NCI-H187 (cell line): ENCODE data around the gene PTPRM.
A peak's percentile ranks its signal among the peaks of the same experiment; 100 is the strongest.

Source experiments
- DNase-seq, 2 experiments: peaks; one replicate each; lab custom pipeline; 2025; lab: John Stamatoyannopoulos, UW

The PTPRM gene

DNA sequence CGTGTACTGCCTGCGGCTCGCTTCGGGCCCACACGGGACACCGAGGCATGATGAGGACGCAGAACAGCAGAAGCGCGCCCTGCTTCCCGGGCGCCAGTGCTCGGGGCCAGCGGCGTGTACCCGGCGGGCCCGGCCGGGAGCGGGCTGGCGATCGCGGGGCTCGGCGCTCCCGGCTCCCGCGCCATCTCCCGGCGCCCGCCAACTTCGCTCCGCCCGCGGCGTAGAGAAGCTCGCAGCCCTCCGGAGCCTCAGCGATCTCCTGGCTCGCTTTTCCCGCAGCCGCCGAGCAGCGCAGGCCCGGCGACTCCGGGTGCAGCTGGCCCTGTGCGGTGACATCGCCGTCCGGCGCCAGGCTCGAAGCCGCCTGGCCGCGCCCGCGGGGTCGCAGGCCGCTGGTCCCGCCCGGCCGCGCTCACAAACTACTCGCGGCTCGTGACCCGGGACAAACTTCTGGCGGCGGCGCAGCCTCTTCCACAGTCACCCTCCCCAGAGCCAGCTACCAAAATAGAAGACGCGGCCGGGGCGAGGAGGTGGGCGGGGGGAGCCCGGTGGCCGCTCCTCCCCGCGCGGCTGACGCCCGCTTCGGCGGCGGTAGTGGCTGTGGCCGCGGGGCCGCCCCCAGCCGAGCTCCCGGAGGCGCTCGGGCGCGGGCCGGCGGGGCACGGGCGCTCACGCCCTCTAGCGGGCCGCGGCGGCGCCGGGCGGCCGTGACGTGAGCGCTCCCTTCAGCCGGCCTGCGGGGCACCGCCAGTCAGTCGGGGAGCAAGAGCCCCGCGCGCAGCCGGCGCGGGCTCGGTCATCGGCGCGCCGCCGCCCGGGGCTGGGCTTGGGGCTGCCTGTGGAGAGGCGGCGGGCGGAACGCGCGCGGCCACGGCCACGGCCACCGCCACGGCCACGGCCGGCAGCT lies at the start of gene PTPRM:
Gene PTPRM, plus strand, starts transcription at position 750 of the 907 bp plus-strand sequence. CDS start 503 bp downstream, outside the sequence.
- DNase-seq = peak in 1 of 2 experiments; percentile 33

DNA sequence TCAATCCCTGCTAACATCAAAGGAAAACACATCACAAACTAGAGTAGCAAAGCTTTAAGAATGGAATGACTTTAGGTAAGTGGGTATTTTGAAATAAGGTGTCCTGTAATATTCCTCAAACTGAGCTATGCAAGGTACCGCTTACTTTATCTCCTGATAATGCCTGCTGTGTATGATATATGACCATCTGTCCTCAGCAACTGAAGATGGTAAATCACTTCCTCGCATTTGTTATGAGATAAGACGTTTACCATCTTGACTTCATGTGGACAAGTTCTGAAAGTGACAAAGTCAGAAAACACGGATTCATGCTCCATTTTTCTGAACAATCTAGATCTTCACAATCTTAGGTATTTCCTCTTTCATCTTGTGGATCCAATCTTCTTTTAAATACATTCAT lies 49.3 kb upstream of the PTPRM start:
- no peak for DNase-seq

DNA sequence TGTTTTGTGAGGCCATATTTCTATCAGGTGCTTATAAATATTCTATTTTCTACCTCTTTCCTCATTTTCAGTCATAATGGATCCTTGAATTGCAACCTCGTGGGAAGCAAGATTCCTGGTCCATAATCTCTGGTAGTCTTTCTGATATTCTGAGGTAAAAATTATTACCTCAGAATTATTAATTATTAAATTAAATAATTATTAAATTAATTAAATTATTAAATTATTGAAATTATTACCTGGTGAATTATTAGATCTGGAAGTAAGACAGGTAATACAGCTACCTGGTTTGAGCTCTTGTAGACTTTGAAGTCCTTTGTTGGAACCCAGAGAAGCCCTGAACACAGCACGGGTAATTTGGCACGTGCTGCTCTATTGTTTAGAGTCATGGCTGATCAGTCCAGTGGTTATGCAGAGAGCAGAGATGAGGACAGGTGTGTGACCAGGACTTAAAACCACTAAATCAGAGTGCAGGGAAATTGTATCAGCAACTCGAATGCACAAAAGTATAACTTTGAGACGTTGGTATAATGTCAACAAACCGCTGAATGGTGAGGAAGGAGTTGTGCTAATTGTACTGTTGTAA lies 46.8 kb upstream of the PTPRM start:
- DNase-seq = peak; percentile 29 to 69

DNA sequence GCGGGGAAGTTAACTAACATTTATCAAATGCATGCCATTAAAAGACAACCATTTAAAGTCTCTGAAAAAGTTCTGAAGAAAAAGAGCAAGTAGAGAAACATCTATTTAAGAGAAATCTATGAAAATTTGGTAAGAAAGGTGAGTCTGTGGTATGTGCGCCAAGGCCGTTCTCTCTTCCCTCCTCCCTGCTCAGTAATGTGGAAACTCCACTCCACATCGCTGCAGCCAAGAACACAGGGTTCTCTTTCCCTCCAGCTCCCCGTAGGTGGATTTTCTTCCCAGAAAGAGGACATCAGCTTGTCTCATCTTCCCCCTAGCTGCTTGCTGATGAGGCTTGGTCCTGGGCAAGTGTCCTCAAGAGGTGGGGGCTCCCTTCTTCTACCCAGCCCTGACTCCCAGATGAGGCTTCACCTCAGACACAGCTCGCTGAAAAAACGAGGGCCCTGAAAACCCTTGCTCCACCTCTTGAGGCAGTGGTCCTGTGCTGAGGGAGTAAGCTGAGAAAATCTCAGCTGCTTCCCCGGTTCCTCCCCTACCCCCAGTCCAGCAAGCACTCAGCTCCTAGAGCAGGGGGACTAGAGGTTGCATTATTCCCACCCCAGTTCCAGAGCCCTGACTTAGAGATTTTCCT lies 45.8 kb upstream of the PTPRM start:
- DNase-seq = no peak

DNA sequence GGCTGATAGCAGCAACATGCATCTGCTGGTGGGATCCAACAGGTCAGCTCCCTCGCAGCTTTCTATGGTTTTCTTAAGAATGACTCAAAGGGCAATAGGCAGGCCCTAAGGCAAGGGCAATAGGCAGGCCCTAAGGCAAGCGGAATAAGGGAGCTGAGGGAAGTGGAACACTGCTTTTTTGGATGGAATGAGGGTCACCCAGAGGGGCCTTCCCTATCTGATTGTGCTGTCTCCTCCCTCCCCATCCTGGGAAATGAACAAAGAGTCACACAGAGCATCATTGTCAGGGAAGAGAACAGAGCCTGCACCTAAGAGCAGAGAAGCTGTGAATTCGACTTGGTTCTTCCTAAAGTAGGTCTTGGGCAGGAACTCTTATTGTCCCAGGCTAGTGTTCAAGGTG lies 43.3 kb upstream of the PTPRM start:
- DNase-seq = no peak

DNA sequence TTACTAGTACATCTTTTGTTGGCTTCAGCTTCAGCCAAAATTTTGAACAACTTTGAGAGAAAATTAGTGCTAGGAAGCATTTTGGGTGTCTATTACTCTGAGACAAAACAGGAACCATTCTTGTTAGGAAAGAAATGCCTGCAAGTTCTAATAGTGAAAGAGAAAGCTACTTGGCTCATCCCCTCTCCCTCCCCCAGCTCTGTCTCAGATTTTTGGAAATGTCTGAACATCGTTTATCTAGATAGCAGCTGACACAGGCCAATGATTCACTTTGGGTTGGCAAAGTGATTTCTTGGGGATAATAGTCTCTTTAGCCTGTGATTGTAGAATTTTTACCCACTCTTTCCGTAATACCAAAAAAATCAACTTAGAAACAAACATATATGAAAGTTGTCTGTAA lies 42.3 kb upstream of the PTPRM start:
- DNase-seq = no peak

DNA sequence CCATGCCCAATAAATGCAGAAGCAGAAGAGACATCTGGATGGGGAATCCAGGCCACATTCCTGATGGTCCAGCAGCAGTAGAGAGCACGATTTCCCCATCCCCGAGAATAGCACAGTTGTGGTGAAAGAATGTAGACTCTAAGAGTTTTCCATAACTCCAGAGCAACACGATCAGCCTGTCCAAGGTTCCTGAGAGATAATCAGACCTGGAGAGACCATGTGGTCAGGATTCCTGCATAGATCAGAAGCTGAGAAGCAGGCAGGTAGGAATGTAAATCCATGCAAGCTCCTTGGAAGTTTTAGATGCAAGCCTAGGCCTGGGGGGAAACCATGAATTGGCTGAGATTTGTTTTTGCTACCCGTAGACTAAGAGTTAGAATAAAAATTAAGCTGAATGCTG lies 34.2 kb upstream of the PTPRM start:
- DNase-seq = no peak

DNA sequence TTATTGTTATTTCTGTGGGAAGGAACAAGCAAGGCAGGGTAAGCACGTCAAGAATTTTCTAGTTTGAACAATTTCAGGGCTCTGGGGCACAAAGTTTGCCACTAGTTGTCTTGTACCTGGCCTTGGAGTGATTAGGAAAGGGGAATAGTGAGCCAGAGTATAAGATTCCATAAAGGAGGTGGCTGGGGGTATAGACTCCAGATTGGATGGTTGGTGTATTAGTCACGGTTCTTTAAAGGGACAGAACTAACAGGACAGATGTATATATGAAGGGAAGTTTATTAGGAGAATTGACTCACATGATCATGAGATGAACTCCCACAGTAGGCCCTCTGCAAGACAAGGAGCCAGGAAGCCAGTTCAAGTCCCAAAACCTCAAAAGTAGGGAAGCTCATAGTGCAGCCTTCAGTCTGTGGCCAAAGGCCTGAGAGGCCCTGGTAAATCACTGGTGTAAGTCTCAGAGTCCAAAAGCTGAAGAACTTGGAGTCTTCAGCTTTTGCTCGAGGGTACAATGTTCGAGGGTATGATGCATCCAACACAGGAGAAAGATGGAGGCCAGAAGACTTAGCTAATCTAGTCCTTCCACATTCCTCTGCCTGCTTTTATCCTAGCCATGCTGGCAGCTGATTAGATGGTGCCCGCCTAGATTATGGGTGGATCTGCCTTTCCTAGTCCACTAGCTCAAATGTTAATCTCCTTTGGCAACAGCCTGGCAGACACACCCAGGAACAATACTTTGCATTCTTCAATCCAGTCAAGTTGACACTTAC lies 31.5 kb upstream of the PTPRM start:
- no peak for DNase-seq

DNA sequence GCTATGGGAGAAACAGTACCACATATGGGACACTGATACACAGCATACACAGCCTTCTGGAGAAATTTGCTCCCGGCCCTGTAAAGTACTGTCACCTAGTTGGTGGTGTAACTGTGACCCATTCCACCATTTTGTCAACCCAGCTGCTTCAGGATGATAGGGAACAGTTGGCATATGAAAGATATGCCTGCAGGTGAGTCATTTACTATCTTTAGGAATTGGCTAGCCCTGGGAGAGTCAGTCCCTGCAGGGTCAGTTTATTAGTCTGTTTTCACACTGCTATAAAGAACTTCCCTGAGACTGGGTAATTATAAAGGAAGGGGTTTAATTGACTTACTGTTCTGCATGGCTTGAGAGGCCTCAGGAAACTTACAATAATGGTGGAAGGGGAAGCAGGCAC lies 30.0 kb upstream of the PTPRM start:
- DNase-seq = no peak

DNA sequence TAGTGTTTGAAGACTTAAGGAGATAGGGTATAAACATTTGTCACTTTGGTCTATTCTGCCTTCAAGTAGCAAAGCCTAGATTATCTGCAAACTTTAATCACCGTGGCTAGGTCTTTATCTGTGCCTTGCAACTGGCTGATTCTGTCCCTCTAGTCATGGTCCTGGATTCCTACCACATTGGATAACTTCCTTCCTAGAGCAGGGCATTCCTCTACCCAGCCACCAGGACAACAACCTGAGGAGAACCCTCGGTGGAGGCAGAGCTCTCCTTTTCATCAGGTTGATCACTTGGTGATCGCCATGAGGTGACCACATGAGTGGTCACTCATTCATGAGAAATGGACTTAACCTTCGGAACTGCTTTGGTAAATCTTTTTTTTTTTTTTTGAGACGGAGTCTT lies 25.3 kb upstream of the PTPRM start:
- no peak for DNase-seq

DNA sequence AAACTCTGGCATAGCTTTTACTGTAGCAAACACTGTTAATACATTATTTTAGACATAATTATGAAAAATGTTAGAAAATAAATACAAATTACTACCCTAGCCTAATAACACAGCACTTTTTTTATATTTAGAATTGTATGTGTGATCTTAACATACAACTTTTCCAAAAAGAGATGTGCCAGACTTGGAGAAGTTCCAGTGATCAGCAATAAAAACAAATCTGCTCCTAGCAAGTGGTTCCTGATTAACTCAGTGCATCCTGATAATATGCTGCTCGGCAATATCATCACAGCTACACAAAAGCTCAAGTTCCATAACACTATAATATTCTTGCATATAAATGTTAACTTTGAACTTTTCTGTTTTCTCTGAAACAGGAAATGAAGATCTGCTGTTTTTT lies 22.4 kb upstream of the PTPRM start:
- no peak for DNase-seq

DNA sequence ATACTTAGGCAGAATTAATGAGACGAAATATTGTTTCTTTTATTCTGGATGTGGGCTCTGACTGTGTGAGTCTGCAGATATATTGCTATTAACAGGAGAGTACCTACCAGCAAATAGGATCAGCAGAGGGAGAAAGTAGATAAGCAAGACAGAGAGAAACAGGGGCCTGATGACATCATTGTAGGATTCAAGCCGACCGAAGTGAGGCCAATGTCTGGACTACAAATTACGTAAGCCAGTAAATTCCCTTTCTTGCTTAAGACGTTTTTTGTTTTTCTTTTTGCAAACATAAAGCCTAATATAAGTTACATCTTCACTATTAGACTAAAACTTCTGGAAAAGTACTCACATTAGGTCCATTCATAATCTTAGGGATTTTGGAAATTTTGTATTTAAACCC lies 21.4 kb upstream of the PTPRM start:
- no peak for DNase-seq

DNA sequence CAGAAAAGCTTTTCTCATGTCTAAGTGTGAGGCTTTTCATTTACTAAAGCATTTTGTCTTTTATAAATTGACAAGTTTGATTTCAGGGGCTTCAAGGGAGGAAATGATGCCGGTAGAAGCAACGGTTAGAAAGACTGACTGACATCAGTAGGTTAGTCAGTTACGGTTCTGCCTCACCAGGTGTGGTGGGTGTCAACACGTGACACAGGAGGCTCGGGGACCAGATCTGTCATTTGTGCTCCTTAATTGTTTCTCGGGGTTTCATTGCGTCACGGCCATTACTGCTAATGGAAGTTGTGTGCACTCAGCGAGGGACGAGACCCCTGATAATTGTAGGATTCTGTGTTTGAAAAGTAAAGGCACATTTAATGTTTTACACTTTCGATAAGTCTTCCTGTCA lies 18.9 kb upstream of the PTPRM start:
- DNase-seq = no peak

DNA sequence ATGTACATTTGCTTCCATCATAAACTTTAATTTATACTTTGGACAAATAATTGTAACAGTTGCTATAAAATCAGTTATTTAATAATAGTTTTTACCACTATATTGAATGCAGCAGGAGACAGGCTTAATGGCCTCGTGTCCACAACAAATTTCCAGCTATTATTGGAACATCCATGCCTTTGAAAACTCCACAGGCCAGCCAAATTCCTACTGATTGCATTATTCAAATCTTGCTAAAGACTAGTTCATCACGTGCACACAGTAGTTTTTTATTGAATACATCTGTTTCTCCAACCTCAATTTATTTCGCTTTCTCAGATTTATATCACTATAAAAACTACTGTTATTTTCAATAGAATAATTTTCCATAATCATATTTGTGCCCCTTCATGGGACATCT lies 18.4 kb upstream of the PTPRM start:
- no peak for DNase-seq

DNA sequence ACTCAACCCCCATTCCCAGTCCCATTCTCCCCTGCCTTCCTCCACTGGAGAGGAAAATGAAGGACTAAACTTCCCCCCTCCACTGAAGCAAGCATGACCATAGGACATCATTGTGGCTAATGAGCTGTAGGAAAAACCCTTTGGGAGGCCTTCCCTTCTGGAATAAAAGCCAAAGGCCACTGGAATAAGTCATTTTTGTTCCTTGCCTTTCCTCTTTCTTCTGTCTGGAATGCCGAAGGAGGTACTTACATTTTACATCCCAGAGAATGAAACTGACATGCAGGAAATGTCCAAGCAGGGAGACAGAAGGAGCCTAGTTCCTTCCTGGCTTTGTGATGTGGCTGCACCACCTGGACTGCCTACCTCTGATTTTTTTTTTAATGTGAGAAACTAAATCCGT lies 9.1 kb upstream of the PTPRM start:
- no peak for DNase-seq

DNA sequence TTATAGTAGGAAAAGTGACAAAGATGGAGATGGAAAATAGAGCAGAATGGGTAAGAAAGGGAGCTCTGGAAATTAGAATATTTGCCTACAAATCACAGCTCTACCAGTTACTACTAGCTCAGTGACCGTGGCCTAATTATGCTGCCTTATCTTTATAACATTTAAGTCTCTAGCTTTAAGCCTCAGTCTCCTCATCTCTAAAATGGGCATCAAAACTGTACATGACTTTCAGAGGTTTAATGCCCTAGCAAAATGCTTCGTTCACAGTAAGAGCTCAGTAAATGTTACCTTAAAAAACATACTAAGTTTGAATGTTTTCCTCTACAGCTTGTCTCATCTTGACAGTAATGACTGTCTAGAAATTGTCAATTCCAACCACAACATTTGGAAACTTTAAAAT lies 8.3 kb upstream of the PTPRM start:
- DNase-seq = no peak

DNA sequence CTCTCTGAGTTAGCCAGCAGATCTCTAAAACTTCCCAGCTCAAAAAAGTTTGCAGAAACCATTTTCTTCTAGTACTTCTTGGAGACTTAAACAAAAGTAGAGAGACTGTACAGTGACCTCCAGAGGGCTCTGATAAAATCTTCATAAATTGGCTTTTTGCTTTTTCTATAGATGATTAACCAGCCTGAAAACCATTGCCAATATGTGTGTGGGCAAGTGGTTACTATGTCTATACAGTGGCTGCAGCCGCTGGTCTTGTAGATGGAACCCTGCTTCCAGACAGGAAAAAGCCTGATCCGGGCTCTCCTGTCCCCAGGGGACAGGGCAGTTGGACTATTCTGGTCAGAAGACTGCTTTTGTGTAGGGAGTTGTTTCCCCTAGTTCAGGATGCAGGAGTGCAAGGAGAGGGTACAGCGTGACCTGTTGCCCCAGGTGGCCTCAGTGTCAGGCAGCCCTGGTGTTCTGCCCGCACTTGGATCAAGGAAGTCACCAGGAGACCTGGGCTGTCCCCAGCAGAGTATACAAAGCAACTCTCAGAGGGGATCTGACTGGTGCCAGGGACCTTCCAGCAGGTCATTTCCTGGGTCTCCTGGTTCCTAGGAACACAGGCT lies 7.3 kb upstream of the PTPRM start:
- DNase-seq = no peak

DNA sequence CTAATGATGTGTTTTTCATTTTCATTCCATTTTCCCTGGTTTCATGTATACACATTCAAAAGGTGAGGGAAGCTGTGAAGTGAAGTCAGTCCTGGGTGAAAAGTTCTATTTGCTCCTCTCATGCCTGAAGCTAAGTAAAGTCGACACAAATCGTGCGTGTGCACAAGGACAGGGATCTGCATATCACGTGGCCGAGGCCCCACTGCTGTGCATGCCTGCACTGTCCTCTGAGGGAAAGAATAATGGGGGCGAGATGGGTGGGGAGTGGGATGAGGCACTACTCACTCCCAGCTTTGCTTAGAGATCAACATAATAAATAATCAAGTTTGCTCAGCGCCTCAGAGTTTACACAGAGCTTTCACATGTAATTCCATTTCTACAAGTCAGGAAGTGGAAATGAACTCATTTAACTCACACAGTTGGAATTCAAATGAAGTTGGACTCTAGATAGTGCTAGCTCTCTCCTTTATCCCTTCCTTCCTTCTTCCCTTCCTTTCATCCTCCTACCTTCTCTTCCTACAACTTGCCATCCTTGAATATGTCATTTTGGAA lies 5.1 kb upstream of the PTPRM start:
- no peak for DNase-seq

DNA sequence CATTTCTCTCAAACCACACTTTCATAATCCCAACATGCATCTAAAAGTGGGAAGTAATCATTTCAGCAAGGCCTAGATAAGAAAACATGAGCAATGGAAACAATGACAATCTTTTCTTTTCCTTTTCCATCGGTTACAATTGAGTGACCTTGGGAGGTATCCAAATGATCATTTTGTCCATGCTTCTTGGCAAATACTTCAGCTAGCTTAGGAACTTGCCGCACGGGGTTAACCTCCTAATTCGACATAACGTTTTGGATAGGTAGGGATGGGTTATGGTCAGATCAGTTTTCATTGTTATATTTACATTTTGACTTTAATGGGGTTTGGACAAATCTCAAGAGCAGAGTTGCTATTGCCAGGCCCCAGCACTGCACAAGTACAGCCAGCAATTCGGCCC lies 4.6 kb upstream of the PTPRM start:
- DNase-seq = no peak

DNA sequence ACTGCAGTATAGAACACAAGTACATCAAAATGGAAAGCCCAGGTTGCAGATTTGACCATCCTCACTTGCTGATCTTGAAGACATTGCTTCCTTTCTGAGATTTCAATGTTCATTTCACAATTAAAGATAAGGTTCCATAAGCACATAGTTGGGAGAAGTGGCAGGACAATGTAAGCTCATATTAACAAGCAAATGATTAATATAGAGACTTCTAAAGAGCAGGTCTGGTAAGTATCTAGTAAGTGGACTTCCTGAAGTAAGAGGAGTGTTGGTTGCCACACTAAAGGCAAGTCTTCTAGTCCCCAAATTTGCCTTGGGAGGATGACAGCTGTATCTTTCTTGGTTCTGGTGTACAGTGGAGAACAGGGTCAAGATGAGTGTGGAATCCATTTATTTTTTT lies 1.4 kb upstream of the PTPRM start:
- DNase-seq = no peak

DNA sequence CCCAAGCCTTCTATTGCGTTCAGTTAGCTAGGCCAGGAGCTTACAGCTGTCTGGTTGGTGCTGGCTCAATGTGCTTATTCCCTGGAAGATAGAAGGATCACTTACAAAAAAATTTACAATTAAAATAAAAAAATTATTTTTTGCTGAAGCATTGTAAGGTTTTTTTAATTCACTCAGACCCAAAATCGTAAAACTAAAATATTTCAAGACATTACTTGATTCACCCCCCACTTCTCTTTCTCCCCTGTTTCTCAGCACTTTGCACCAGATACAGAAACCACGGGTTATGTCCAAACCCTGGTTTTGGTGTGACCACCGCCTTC lies 911 bp upstream of the PTPRM start:
- no peak for DNase-seq
